HG03280 (cell line): Measurements from ENCODE around the gene EIF3D.

Source experiments
- ATAC-seq: cut with Tn5 transposase; IDR thresholded peaks from one replicate; pipeline ENCODE4 v1.9.1; 2021; ENCODE audit warnings: mild to moderate bottlenecking, moderate library complexity; ENCODE audit not compliant: unreplicated experiment

Gene EIF3D

DNA sequence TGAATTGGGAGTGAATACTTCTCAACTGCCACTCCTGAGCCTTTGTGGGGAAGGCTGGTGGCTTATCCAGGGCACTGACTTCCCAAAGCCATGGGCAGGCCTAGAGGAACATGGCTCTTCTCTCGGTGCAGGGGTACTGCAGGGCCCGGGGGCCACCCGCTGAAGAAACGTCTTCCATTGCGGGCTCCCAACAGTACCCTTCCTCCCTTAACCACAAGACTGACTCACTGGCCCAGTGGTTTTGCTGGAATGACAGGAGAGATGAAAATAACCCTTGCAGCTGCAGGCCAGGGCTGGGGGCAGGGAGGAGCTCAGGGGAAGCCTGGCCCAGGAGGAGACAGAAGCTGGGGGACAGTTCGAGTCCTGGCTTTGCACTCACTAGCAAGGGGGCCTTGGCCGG, 61.0 kb downstream of the EIF3D start:
- no peak for ATAC-seq

DNA sequence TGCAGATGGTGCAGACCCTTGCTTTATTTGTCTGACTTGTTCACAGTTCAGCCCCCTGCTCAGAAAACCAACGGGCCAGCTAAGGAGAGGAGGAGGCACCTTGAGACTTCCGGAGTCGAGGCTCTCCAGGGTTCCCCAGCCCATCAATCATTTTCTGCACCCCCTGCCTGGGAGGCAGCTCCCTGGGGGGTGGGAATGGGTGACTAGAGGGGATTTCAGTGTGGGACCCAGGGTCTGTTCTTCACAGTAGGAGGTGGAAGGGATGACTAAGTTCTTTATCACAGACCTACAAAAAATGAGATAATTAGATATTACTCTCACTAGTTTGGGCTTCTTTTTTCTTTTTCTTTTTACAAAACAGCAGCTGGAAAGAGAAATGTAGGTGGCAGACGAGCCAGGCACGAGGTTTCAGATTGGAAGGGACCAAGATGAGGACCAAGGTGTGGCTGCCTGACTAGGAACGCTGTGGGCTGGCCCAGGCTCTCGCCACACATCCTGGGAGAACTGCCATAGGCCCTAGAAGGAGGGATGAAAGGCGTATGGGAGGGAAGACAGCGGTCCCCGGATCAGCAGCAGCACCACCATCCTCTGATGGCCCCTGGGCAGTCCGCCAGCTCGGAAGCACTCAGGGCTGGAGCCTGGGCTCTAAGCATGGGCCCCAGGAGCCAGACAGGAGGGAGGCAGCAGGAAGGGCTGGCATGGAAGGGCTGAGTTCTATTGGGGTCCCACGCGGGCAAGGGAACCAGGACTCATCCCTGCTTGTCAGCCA, 61.7 kb downstream of the EIF3D start:
- ATAC-seq = no peak

DNA sequence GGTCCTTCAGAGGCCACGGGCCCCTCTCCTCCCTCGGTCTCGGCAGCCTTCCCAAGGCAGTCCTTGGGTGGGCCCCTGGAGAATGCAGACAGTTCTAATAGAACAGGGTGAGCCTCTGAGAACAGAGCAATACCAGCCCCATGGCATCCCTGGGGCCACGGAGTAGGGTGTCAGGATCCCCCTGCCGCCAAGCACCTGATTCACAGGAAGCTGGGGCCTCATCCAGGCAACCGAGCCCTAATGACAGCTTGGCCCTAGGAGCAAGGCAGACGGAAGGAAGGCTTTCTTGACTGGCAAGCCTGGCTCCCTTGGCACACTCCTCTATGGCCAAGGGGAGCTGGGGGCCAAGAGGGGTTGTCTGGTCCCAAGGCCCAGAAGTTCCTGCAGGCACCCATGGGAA, 62.7 kb downstream of the EIF3D start:
- no peak for ATAC-seq

DNA sequence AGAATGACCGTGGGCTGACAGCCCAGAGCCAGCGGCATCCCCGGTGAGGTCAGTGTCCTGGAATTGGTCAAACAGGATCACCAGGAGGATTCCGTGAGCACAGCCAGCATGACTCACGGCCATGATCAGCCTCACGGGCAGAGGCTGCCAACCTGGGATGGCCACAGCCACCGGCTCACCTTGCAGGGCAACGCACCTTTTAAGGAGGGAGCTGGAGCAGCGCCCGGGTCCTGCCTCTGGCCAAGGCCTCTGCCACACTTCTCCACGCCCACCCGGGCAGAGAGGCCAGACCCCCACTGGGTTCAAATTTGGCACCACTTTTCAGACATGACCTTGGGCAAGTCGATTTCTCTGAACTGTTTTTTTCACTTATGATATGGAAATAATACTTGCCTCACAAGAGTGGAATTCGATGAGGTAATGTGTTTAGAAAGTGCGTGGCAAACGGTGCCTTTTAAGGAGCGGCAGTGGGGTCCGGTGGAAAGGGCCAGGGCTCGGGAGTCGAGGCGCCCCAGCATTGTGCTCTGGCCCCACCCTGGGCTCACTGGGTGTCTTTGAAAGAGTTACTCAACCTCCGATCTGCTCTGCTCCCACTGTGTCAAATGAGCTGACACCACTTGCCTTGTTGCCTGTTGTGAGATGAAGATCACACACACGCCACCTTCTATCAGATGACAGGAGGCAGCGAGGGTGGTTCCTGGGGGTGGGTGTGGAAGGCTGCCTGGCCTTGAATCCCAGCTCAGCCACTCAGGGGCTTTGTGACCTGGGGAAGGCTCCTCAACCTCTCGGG, 63.5 kb downstream of the EIF3D start:
- no peak for ATAC-seq

DNA sequence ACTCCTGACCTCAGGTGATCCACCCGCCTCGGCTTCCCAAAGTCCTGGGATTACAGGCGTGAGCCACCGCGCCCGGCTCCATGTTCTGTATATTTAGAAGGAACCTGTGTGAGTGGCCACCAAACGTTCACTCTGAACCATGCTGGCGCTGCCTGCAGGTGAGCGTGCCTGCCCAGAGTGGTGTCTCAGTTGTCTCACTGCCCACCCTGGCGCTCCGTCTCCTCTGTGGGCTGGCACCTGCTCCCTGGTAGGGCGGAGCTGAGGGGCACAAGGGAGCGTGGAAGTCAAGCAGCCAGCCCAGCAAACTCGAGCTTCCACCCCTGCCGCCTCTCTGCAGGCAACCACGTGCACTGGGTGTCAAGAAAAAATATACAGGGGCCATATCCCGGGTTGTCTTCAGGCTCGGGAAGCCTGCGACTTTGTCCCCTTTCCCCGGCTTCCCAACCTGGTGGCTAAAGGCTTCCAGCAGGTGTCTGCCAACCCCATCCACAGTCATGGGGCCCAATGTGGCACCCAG, 64.2 kb downstream of the EIF3D start:
- ATAC-seq = no peak

DNA sequence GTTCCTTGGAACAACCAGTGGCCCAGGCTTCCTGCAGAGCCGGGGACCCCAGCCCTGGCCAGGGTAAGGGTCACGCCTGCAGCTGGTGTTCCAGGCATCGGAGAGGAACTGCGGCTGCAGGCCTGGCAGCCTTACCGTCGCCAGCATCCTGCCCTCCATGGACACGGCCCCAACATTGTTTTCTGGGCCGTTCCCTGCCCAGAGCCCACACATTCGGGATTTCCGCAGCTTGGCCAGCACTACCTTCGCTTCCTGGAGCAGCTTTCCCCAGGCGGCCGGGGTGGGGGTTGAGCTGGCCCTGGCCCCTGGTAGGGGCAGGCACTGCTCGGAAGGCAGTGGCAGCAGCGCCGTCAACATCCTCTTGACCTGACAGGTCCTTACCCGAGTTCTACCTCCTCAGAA, 65.2 kb downstream of the EIF3D start:
- no peak for ATAC-seq

DNA sequence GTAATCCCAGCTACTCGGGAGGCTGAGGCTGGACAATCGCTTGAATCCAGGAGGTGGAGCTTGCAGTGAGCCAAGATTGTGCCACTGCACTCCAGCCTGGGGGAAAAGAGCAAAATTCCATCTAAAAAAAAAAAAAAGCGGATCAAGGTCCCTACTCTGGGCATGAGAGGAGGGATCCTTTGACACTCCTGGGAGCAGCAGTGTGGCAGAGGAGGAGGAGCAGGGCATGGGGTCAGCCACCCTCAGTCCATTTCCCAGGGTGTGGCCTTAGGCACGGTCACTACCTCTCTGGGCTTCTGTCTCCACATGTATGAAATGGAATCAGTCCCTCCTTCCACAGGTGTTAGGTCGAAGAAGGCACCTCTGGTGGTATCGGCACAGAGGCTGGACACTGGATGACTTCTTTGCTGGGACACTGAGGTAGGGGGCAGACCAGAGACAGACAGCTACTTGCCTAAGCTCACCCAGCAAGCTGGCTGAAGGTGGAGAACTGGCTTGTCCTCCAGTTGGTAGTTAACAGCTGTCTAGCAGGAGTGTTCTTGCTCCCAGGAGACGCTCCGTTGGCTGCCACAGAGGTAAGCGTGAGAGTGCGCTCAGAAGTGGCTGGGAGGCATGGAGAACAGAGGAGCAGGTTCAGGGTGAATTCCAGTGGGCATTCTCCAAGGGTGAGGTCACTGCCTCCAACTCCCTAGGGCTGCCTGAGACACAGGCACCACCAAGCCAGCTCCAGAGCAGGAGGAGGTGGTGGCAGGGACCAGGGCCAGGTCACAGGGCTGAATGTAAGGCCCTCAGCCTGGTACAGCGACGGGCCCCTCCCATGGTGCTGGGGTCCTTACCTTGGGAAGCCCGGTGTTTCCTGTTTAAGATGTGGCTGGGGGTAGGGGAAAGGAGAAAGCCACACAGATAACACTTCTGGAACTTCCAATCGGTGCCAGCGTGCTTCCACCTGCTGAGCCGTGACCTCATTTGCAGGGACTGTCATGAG, 67.0 kb downstream of the EIF3D start:
- no peak for ATAC-seq
